Urinary bladder (tissue), 4 donors: ENCODE results near the gene ARL14EP. TPM values are rescaled to one million over a fixed set of nuclear protein-coding genes. Genes with fewer than 3 reads are reported as not detected.

Source experiments
- DNase-seq: peaks from one replicate; pipeline ENCODE4 v3.0.0-alpha.2; 2015; ENCODE audit errors: extremely low spot score
- H3K27ac ChIP-seq: one replicate; pipeline ENCODE4 v1.5.1; 2013; ENCODE audit warnings: low read depth, mild to moderate bottlenecking, moderate library complexity
- H3K36me3 ChIP-seq: one replicate; pipeline ENCODE4 v1.6.1; 2013; ENCODE audit warnings: mild to moderate bottlenecking, moderate library complexity; ENCODE audit not compliant: insufficient read depth
- H3K4me1 ChIP-seq: one replicate; pipeline ENCODE4 v1.6.1; 2013; ENCODE audit warnings: mild to moderate bottlenecking, moderate library complexity; ENCODE audit not compliant: insufficient read depth
- H3K4me3 ChIP-seq: one replicate; pipeline ENCODE4 v1.5.1; 2013; ENCODE audit warnings: low read depth, low read length
- WGBS: extraction: QIAGEN DNeasy Blood & Tissue Kit; methylation state at CpG from one replicate; pipeline ENCODE4 v1.1.7; 2013; 5-methylcytosine and 5-hydroxymethylcytosine counted together
- polyA plus RNA-seq: library from polyadenylated mRNA; stranded (reverse); fragments of 200-250 nt; gene quantifications from one replicate; pipeline ENCODE4 v1.2.3, GENCODE V29; 2013
- total RNA-seq: library from RNA; depleted of rRNA; stranded (reverse); fragments of >200 nt; gene quantifications from one replicate; pipeline ENCODE4 v1.2.3, GENCODE V29; 2014
- donor health status: healthy with polysubstance abuse.
- donor health status: healthy.

Gene ARL14EP
- total and polyA plus RNA-seq, 2 donors, result 18.7 to 43.7 TPM

DNA sequence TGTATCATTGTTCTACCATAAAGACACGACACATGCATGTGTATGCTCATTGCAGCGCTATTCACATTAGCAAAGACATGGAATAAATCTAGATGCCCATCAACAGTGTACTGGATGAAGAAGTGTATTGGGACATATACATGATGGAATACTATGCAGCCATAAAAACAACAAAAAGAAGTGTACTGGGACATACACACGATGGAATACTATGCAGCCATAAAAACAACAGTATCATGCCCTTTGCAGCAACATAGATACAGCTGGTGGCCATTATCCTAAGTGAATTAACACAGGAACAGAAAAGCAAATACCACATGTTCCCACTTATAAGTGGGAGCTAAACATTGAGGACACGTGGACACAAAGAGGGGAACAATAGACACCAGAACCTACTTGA is 22.7 kb downstream of the ARL14EP start:
- WGBS, result 94% methylated on average over 4 of the region's 4 CpGs
- no peak for DNase-seq
- no peak overlapping the region for H3K27ac ChIP-seq
- no peaks in the 10 kb centered on the region for H3K36me3 ChIP-seq
- no peak overlapping the region for H3K4me3 ChIP-seq
- H3K4me1 ChIP-seq, result no peaks in the 10 kb centered on the region

DNA sequence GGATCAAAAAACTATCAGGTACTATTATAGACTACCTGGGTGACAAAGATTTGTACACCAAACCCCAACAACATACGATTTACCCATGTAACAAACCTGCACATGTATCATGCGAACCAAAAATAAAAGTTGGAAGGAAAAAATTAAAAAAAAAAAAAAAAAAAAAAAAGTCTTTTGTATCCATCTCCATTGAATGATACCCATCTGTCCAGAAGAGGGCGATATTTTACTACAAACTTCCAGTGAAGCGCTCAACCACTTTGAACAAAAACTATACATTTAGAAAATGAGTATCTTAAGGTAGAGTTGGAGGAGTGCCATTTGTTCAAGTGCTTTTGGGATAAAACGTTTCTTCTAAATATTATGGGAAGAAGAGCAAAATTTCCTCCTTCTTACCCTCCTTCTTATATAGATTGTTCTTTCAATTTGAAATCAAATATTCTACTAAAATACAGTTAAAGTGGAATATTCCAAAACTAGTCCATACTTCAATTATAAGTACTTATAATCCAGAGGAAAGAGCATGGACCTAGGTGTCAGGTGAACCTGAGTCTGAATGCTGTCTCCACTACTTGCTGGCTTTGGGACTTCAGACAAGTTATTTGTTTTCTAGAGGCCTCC is 23.3 kb downstream of the ARL14EP start:
- Histone ChIP-seq H3K27ac (no peak overlapping the region), H3K4me1 (no peaks in the 10 kb centered on the region), H3K4me3 (no peak overlapping the region), H3K36me3 (no peaks in the 10 kb centered on the region)
- peak; percentile 36 for DNase-seq
- 12% methylated on average over 5 of the region's 5 CpGs for WGBS

DNA sequence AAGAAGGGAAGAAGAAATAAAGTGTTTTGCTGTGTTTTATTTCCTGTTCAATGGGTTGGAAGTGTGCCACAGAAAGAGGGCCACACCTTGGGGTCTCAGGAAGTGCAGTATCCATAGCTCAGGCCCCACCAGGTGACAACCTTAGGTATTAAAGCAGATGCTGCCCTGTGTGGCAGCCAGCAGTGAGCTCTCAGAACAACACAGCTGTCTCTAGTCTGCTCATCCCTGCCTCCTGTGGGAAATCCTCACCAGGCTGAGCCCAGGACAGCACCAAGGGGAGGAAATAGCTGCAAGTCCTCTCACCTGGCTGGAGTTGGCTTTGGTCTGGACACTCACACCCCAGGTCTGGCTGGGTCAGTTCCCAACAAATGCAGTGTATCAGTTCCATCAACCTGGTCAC is 25.1 kb downstream of the ARL14EP start:
- DNase-seq, result no peak
- H3K27ac ChIP-seq, result no peak overlapping the region
- H3K4me3 ChIP-seq, result no peak overlapping the region
- H3K36me3 ChIP-seq, result no peaks in the 10 kb centered on the region
- no peaks in the 10 kb centered on the region for H3K4me1 ChIP-seq

DNA sequence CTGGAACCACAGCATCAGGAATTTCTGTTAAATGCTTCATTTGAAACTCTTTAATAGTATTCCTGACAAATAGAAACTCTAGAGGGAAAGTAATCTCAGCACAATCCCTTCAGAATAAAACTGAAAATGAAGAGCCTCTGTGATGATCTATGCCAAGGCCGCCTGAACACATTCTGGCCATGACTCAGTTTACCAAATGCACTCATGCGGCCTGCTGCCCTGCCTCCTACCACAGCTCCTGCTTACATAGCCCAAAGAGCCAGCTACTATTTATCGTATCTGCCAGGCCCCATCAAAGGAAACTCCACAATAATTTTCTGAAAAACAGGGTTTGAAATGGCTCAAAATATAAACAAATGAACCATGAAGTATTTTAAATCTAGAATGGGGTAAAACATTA is 27.0 kb downstream of the ARL14EP start:
- H3K27ac ChIP-seq, result no peak overlapping the region
- 89% methylated on average over 3 of the region's 3 CpGs for WGBS
- DNase-seq, result no peak
- H3K36me3 ChIP-seq, result no peaks in the 10 kb centered on the region
- H3K4me1 ChIP-seq, result no peaks in the 10 kb centered on the region
- H3K4me3 ChIP-seq, result no peak overlapping the region

DNA sequence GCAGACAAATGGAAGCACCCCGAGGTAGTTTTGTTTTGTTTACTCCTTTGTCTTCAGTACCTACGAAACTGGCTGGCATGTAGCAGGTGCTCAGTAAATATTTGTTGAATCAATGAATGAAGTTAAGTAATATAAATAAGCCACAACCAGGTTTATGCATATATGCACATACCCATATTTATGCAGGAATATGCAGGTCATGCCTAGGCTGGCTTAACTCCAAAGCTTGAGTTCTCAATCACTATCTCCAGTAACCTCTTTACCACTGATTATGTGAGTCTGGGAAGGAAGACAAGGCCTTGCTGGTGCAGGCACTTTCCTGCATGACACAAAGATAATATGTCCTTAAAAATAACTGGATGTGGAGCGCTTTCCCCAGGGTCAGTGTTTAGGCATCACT is 27.5 kb downstream of the ARL14EP start:
- DNase-seq, result no peak
- no peak overlapping the region for H3K4me3 ChIP-seq
- H3K4me1 ChIP-seq, result no peaks in the 10 kb centered on the region
- no peak overlapping the region for H3K27ac ChIP-seq
- WGBS, result 68% methylated on average over 3 of the region's 3 CpGs
- no peaks in the 10 kb centered on the region for H3K36me3 ChIP-seq

DNA sequence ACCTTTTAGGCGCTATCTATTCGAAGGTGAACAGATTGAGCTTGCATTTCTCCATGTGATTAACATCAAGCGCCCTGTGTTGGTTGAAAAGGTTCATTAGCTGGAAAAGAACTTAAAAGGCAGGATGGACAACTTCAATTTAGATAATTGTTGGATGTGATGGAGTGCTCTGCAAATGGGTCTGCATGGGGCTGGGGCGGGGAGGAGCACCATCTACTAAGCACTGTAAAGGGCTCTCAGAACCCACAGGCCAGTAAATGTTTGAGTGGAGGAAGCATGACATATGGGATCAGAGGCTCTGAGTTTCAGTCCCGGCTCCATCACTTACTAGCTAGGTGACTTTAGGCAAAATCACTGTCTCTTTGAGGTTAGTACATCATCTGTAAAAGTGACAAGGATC is 28.2 kb downstream of the ARL14EP start:
- 88% methylated on average over 5 of the region's 5 CpGs for WGBS

DNA sequence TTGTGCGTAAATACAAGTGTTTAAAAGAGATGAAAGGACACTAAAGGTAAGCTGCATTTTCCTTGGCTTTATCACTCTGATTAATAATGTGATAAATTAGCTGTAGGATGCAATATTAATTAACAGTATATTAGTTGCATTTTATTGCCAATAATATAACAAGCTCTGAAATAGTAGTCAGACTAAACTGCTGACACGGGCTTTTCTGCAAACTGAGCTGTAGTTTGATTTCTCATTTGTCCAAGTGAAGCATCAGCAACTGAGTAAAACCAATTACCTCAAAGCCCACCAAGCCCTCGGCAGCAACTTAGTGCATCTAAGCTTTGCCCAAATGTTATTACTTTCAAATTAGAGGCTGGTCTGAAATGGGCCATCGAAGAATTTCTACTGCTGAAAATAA is 33.5 kb downstream of the ARL14EP start:
- no peak for DNase-seq
- Histone ChIP-seq H3K36me3 (no peaks in the 10 kb centered on the region), H3K27ac (no peak overlapping the region), H3K4me1 (no peaks in the 10 kb centered on the region), H3K4me3 (no peak overlapping the region)
- 93% methylated on average over 4 of the region's 4 CpGs for WGBS

More for the DNA sequence above, 28.2 kb downstream of the ARL14EP start:
- Histone ChIP-seq H3K4me1 (no peaks in the 10 kb centered on the region), H3K36me3 (no peaks in the 10 kb centered on the region), H3K4me3 (no peak overlapping the region), H3K27ac (no peak overlapping the region)
- DNase-seq, result no peak

DNA sequence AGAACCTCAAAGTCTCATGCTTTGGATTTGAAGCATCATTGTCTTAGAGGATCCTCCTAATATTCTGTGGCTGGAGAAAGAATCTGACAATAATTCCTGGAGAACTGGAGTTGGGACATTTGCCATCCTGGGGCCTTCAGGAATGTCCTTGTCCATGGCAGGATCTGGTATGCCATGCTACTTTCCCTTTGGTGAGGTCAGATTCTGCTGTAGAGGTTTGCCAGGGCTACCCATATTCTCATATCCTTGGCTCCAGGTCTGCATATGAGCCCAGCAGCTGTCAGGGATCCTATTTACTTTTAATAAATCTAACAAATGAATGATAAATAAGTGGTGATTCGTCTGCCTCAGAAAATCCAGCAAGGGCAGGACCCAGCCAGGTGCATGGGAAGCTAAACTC is 35.0 kb downstream of the ARL14EP start:
- no peak overlapping the region for H3K27ac ChIP-seq
- DNase-seq, result no peak
- H3K4me1 ChIP-seq, result no peaks in the 10 kb centered on the region
- no peaks in the 10 kb centered on the region for H3K36me3 ChIP-seq
- no peak overlapping the region for H3K4me3 ChIP-seq
- 46% methylated on average over 1 of the region's 1 CpG for WGBS

DNA sequence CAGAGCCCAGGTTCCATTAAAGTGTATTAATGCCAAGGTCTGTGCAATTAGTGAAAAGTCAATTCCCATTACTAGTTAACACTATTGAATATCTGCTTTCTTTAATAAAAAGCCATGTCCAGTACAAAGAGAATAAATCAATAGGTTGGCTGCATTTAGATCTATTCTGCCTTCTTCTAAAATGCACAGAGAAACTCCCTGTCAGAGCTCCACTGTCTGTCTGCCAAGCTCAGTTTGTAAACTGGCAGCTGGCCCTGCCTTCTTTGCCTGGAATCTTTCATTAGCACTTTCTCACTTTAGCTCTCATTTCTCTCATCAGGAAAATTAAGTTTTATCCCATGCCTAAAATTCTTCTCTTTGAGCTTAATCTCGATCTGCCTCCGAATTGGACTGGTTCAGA is 35.6 kb downstream of the ARL14EP start:
- Histone ChIP-seq H3K36me3 (no peaks in the 10 kb centered on the region), H3K4me3 (no peak overlapping the region), H3K4me1 (no peaks in the 10 kb centered on the region), H3K27ac (no peak overlapping the region)
- DNase-seq, result no peak
- WGBS, result 62% methylated on average over 2 of the region's 2 CpGs

DNA sequence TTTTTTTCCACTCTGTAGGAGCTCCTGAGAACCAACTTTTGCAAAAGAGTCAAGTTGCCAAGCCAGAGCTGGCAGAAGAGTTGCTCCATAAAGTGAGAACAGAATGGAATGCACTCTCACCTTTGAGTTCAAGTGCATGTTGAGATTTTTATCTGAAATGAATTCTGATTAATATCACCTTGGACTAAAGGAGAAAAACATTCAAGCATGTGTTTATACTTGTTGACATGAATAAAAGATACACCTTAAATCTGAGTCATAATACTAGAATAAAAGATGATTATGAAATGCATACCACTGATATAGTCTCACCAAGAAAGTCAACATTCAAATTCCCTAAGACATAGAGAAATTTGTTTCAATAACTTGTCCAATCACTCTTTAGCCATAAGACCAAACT is 37.8 kb downstream of the ARL14EP start:
- Histone ChIP-seq H3K36me3 (no peaks in the 10 kb centered on the region), H3K27ac (no peak overlapping the region), H3K4me3 (no peak overlapping the region), H3K4me1 (no peaks in the 10 kb centered on the region)
- DNase-seq, result no peak

DNA sequence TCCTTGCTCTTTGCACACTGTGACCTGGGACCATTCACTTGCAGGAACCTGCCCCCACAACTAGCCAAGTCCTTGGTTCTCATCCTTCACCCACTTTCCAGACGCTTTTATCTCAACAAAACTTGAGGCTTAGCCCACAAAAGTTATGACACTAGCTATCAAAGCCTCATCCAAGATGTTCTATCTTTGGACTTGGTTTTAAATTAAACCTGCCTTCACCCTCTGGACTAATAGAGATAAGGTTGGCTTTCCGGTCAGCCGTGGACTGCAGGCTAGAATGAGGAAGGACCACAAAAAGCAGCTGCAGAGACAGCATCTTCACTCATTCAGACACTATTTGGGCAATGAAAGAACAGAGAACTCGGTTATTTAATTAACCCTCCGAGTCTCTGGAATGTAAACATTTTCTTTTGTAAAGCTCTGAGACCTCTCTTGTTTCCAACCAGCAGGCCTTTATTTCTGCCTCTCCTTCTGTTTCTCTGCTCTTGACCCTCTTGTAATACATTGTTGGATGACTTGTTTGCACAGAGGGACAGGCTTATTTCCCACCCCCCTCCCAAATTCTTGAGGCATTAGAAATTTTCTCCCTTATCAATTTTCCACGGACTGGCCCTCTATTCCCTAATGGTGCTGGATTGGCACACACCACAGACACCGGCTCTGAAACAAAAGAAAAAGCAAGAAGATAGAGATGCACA is 41.4 kb downstream of the ARL14EP start:
- 30% methylated on average over 7 of the region's 7 CpGs for WGBS
- no peaks in the 10 kb centered on the region for H3K36me3 ChIP-seq

DNA sequence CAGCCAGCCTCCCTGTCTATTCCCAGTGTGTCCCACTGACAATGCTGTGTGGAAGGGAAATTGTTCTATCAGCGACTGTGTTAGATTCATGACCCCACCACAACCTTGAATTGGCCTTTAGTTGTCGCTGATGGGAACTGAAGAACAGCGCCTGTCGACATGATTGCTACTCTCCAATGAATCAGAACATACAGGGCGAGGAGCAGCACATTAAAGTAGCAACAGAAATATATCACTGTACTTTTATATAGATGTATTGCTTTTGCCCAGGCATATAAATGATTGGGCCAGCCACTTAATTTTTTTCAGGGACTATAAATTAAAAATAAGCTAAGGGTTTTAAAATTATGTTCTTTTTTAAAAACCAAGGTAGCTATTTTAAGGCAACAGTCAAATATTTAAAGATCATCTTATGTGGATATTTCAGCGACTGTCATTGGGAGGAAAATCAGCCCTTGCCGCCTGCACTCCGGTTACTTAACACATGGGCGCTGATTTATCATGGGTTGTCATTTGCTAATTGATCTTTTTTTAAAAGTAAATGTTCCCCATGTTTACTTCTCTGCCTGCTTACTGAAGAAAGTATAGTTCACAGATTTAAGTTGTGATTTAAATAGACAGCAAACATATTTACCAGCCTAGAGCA is 42.1 kb downstream of the ARL14EP start:
- Histone ChIP-seq H3K4me3 (no peak overlapping the region), H3K36me3 (no peaks in the 10 kb centered on the region), H3K4me1 (no peaks in the 10 kb centered on the region), H3K27ac (no peak overlapping the region)
- no peak for DNase-seq
- WGBS, result 84% methylated on average over 9 of the region's 9 CpGs

More for the DNA sequence above, 41.4 kb downstream of the ARL14EP start:
- Histone ChIP-seq H3K4me3 (no peak overlapping the region), H3K27ac (no peak overlapping the region), H3K4me1 (no peaks in the 10 kb centered on the region)
- no peak for DNase-seq

DNA sequence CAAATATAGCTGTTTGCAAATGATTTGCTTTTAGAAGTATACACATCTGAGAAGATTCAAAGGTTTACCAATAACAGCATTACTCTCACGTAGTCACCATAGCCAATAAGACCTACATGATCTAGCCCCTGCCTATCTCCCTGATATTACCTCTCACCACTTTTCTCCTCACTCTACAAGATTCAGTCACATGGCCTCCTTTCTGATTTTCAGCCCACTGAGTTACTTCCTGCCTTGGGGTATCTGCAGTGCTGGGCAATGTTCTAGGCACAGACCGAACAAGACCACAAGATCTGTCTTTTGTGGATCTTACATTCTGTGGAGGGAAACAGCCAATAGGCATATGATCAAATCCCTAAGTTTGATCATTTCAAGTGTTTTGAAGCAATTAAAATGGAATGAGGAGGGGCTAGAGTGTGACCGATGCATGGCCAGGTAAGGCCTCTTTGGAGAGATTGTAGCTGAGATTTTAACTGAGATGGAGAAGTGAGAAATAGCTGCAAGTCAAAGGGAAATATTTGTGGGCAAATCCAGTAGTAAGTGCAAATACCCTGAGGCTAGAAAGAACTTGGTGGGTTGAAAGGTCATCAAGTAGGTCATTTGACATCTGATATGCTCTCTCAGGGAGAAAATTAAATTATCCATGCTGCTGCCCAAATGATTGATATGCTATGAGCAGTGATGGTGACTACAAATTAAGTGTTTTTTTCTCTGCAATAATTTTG is 43.1 kb downstream of the ARL14EP start:
- Histone ChIP-seq H3K27ac (no peak overlapping the region), H3K4me1 (no peaks in the 10 kb centered on the region), H3K4me3 (no peak overlapping the region), H3K36me3 (no peaks in the 10 kb centered on the region)
- no peak for DNase-seq
- WGBS, result 92% methylated on average over 3 of the region's 3 CpGs

DNA sequence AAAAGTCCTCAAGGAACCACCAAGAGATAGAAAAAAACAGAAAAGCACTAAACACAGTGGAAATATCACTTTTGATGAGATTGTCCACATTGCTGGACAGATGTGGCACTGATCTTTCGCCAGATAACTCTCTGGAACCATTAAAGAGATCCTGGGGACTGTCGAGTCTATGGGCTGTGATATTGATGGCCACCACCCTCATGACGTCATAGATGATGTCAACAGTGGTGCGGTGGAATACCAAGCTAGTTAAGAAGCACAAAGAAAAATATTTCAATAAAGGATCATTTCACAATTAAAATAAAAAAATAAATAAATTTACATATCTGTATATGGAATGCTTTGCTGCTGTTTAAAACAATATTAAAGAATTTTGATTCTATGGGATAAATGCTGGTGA is 45.5 kb downstream of the ARL14EP start:
- Histone ChIP-seq H3K4me1 (no peaks in the 10 kb centered on the region), H3K4me3 (no peak overlapping the region), H3K36me3 (no peaks in the 10 kb centered on the region), H3K27ac (no peak overlapping the region)
- DNase-seq, result no peak
- 88% methylated on average over 4 of the region's 4 CpGs for WGBS
